Esophagus squamous epithelium (tissue), 5 donors: ENCODE measurements around the gene MUTYH. TPM values are rescaled to one million over a fixed set of nuclear protein-coding genes. Genes with fewer than 3 reads are reported as not detected.

Source experiments
- DNase-seq: peaks from one replicate; lab custom pipeline; 2025; lab: John Stamatoyannopoulos, UW
- H3K27ac ChIP-seq, 4 donors: fragments of 200-600 bp; sonication (generic); one replicate each; pipeline ENCODE4 v1.5.1; 2016 to 2019; ENCODE audit warnings: mild to moderate bottlenecking in 1 of 4
- H3K27me3 ChIP-seq, 4 donors: fragments of 200-600 bp; sonication (generic); 1 replicate in 3 of 4; 2 replicates in 1 of 4; pipeline versions ENCODE4 v1.5.1 to v1.6.0; 2017 to 2021; ENCODE audit warnings: antibody characterized with exemption in 1 of 4
- H3K36me3 ChIP-seq, 3 donors: fragments of 200-600 bp; sonication (generic); one replicate each; pipeline ENCODE4 v1.5.1; 2016 to 2019
- H3K4me1 ChIP-seq, 3 donors: fragments of 200-600 bp; sonication (generic); one replicate each; pipeline ENCODE4 v1.5.1; 2017 to 2019
- H3K4me3 ChIP-seq, 4 donors: fragments of 200-600 bp; sonication (generic); 1 replicate in 3 of 4; 2 replicates in 1 of 4; pipeline ENCODE4 v1.5.1; 2016 to 2019; ENCODE audit warnings: mild to moderate bottlenecking in 2 of 4, moderate library complexity in 1 of 4
- H3K9me3 ChIP-seq, 3 donors: fragments of 200-600 bp; sonication (generic); one replicate each; pipeline ENCODE4 v1.5.1; 2016 to 2019
- CTCF ChIP-seq, 6 experiments: fragments of 450-650 bp in 4 of 6; fragments of 200-600 bp in 2 of 6; sonication (generic) in 2 of 6; IDR thresholded peaks; one replicate each; pipeline ENCODE4 v1.5.1; 2016 to 2019; ENCODE audit warnings: antibody characterized with exemption in 6 of 6, mild to moderate bottlenecking in 4 of 6, moderate library complexity in 4 of 6
- POLR2A ChIP-seq, 4 donors: fragments of 450-650 bp; IDR thresholded peaks; one replicate each; pipeline ENCODE4 v1.6.1; 2017; ENCODE audit warnings: antibody characterized with exemption in 4 of 4, mild to moderate bottlenecking in 4 of 4, moderate library complexity in 3 of 4
- WGBS, 2 donors: methylation state at CpG; one replicate each; pipeline ENCODE4 v1.1.5; 2018; 5-methylcytosine and 5-hydroxymethylcytosine counted together
- intact Hi-C: fragments of 100-400 bp; cut with DNase I; formaldehyde crosslinking; loops from one replicate; pipeline ENCODE4 v1.15.0; 2022
- total RNA-seq, 4 donors: library from RNA; depleted of rRNA; stranded (reverse); fragments of >200 nt; gene quantifications; one replicate each; pipeline ENCODE4 v1.1.0, GENCODE V29; 2016
- donor health status: DM: yes; HTN: yes; CAD: no.

The MUTYH gene
- total RNA-seq, 4 donors from 2014 or later: 8.4 to 23.5 (median 19.1) TPM

GRCh38 chr1:45353685-45354084, 13.4 kb upstream of the MUTYH start:
- TF ChIP-seq CTCF (IDR thresholded peaks at IDR 0.05) (no peak), POLR2A (IDR thresholded peaks at IDR 0.05) (no peak)
- no peaks in the 10 kb centered on the region for H3K27me3 ChIP-seq
- H3K4me1 ChIP-seq: peaks cover 17 to 43% (median 19%) of the 10 kb centered on the region in 3 donors
- H3K9me3 ChIP-seq: no peaks in the 10 kb centered on the region
- H3K36me3 ChIP-seq: peaks cover 0 to 15% (median 0%) of the 10 kb centered on the region in 3 donors
- DNase-seq: no peak
- WGBS, 2 donors: 64 to 80% methylated on average over 1 to 2 of the region's 2 CpGs
- no peak overlapping the region for H3K4me3 ChIP-seq
- intact Hi-C loops: no loop called here
- no peak overlapping the region for H3K27ac ChIP-seq

- DNase-seq: no peak
- TF ChIP-seq POLR2A (IDR thresholded peaks at IDR 0.05): no peak
- no peak for TF ChIP-seq CTCF (IDR thresholded peaks at IDR 0.05)
- intact Hi-C loops: no loop called here
Measured at GRCh38 chr1:45351508-45351907, 11.3 kb upstream of the MUTYH start.

GRCh38 chr1:45348966-45349677, 8.9 kb upstream of the MUTYH start:
- intact Hi-C loops: loop anchor here (10.0 kb wide), 1 partner anchor 216 kb away; no protein-coding TSS in a partner anchor
- no peak for DNase-seq
- H3K36me3 ChIP-seq: peaks cover 6 to 45% (median 14%) of the 10 kb centered on the region in 3 donors
- no peak overlapping the region for H3K4me3 ChIP-seq
- no peaks in the 10 kb centered on the region for H3K9me3 ChIP-seq
- TF ChIP-seq POLR2A (IDR thresholded peaks at IDR 0.05): no peak
- no peak for TF ChIP-seq CTCF (IDR thresholded peaks at IDR 0.05)
- peak overlapping the region; percentile 59 to 82 (median 74) for H3K27ac ChIP-seq
- no peaks in the 10 kb centered on the region for H3K27me3 ChIP-seq
- H3K4me1 ChIP-seq: peaks cover 19 to 35% (median 25%) of the 10 kb centered on the region in 3 donors
- WGBS, 2 donors: 11 to 36% methylated on average over 3 of the region's 3 CpGs

More at GRCh38 chr1:45351508-45351907, 11.3 kb upstream of the MUTYH start:
- WGBS, 2 donors: 78 to 97% methylated on average over 4 to 5 of the region's 5 CpGs
- Histone ChIP-seq H3K4me1 (peaks cover 23 to 52% (median 26%) of the 10 kb centered on the region in 3 donors), H3K4me3 (no peak overlapping the region), H3K9me3 (no peaks in the 10 kb centered on the region), H3K27ac (no peak overlapping the region), H3K27me3 (no peaks in the 10 kb centered on the region), H3K36me3 (peaks cover 0 to 21% (median 3%) of the 10 kb centered on the region in 3 donors)

- peaks cover 10 to 45% (median 19%) of the 10 kb centered on the region in 3 donors for H3K36me3 ChIP-seq
- TF ChIP-seq POLR2A (IDR thresholded peaks at IDR 0.05): no peak
- TF ChIP-seq CTCF (IDR thresholded peaks at IDR 0.05): no peak
- 10 to 20% methylated on average over 1 of the region's 1 CpG for WGBS, 2 donors
- H3K9me3 ChIP-seq: no peaks in the 10 kb centered on the region
- intact Hi-C loops: loop anchor here (10.0 kb wide), 1 partner anchor 216 kb away; no protein-coding TSS in a partner anchor
- no peaks in the 10 kb centered on the region for H3K27me3 ChIP-seq
- H3K4me3 ChIP-seq: no peak overlapping the region
- DNase-seq: no peak
- H3K4me1 ChIP-seq: peaks cover 19 to 35% (median 25%) of the 10 kb centered on the region in 3 donors
- peak overlapping the region; percentile 59 to 82 (median 74) for H3K27ac ChIP-seq
Measured at GRCh38 chr1:45348609-45348965, 8.3 kb upstream of the MUTYH start.

GRCh38 chr1:45348020-45348419, 7.8 kb upstream of the MUTYH start:
- Histone ChIP-seq H3K9me3 (no peaks in the 10 kb centered on the region), H3K36me3 (peaks cover 16 to 45% (median 24%) of the 10 kb centered on the region in 3 donors), H3K27ac (peak overlapping the region; percentile 59 to 82 (median 74)), H3K27me3 (no peaks in the 10 kb centered on the region), H3K4me3 (no peak overlapping the region), H3K4me1 (peaks cover 19 to 35% (median 25%) of the 10 kb centered on the region in 3 donors)
- DNase-seq: no peak
- 88 to 93% methylated on average over 2 of the region's 2 CpGs for WGBS, 2 donors
- intact Hi-C loops: loop anchor here (10.0 kb wide), 1 partner anchor 217 kb away; no protein-coding TSS in a partner anchor
- no peak for TF ChIP-seq POLR2A (IDR thresholded peaks at IDR 0.05)
- no peak for TF ChIP-seq CTCF (IDR thresholded peaks at IDR 0.05)
